Measurements from ENCODE around the gene S100A1.

The S100A1 gene

DNA sequence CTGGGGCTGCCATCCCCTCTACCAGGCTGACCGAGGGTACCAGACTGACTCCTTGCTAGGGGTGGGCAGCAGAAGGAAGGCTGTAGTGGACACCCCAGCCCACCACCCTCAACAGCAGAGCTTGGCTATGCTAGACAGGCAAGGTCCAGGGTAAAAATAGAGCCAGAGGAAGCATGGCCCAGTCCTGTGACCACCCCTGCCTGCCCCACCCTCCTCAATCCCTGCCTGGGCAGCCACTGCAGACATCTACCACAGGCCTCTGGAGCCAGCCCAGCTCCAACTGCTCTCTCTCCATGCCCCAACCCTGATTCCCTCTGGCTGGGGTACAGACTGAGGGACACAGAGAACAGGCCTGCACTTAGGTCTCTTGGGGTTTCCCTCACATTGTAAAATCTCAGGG lies 1.7 kb downstream of the S100A1 start:
- H3K4me3 ChIP-seq (ENCODE audit: low read length): no peak overlapping the region
- TF ChIP-seq, protein P1, sequence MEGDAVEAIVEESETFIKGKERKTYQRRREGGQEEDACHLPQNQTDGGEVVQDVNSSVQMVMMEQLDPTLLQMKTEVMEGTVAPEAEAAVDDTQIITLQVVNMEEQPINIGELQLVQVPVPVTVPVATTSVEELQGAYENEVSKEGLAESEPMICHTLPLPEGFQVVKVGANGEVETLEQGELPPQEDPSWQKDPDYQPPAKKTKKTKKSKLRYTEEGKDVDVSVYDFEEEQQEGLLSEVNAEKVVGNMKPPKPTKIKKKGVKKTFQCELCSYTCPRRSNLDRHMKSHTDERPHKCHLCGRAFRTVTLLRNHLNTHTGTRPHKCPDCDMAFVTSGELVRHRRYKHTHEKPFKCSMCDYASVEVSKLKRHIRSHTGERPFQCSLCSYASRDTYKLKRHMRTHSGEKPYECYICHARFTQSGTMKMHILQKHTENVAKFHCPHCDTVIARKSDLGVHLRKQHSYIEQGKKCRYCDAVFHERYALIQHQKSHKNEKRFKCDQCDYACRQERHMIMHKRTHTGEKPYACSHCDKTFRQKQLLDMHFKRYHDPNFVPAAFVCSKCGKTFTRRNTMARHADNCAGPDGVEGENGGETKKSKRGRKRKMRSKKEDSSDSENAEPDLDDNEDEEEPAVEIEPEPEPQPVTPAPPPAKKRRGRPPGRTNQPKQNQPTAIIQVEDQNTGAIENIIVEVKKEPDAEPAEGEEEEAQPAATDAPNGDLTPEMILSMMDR (IDR thresholded peaks at IDR 0.05; ENCODE audit: low read depth, low read length, poor library complexity, severe bottlenecking): no peak
- TF ChIP-seq EZH2phosphoT487 (IDR thresholded peaks at IDR 0.05; ENCODE audit: borderline replicate concordance, low read length): no peak
- H3K9me3 ChIP-seq (ENCODE audit: control insufficient read depth, insufficient read depth, low read length): no peaks in the 10 kb centered on the region
- H4K20me1 ChIP-seq (ENCODE audit: control insufficient read depth, insufficient read depth, low read depth, low read length): no peaks in the 10 kb centered on the region
- peaks cover 20% of the 10 kb centered on the region for H3K79me2 ChIP-seq (ENCODE audit: control insufficient read depth, low read length)
- no peaks in the 10 kb centered on the region for H3K9me2 ChIP-seq (replicated peaks; ENCODE audit: control insufficient read depth, low read length)
- H3K36me3 ChIP-seq (ENCODE audit: control insufficient read depth, low read length): peaks cover 7% of the 10 kb centered on the region
- no peaks in the 10 kb centered on the region for H3K27me3 ChIP-seq (ENCODE audit: control insufficient read depth, low read length)
- peaks cover 45% of the 10 kb centered on the region for H3K4me1 ChIP-seq (ENCODE audit: control insufficient read depth, low read length)
- H3K27ac ChIP-seq (ENCODE audit: low read depth, low read length): no peak overlapping the region
- no peak overlapping the region for H3K4me2 ChIP-seq (ENCODE audit: low read length)
- peaks cover 3% of the 10 kb centered on the region; the same call in 1 of the 2 replicates for H3F3A ChIP-seq (ENCODE audit: control insufficient read depth, insufficient read depth)

DNA sequence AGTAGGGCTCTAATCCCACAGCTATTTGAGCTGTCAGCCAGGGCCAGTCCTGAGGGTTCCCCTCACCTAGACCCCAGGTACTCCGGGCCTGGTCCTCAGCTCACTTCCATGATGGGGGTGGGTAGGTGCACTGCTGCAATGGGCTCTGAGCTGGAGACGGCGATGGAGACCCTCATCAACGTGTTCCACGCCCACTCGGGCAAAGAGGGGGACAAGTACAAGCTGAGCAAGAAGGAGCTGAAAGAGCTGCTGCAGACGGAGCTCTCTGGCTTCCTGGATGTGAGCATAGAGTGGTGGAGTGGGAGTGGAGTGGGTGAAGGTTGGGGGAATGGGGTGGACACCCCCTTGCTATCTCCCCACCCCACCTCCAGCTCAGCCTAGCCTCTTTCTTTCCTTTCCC lies 2.1 kb downstream of the S100A1 start:
- no peaks in the 10 kb centered on the region for H3K9me2 ChIP-seq (replicated peaks; ENCODE audit: control insufficient read depth, low read length)
- H3K27ac ChIP-seq (ENCODE audit: low read depth, low read length): no peak overlapping the region
- no peaks in the 10 kb centered on the region for H3K9me3 ChIP-seq (ENCODE audit: control insufficient read depth, insufficient read depth, low read length)
- peaks cover 24% of the 10 kb centered on the region for H3K79me2 ChIP-seq (ENCODE audit: control insufficient read depth, low read length)
- no peak overlapping the region for H3K4me3 ChIP-seq (ENCODE audit: low read length)
- H3K27me3 ChIP-seq (ENCODE audit: control insufficient read depth, low read length): no peaks in the 10 kb centered on the region
- H3K4me2 ChIP-seq (ENCODE audit: low read length): no peak overlapping the region
- H3F3A ChIP-seq (ENCODE audit: control insufficient read depth, insufficient read depth): peaks cover 3% of the 10 kb centered on the region; the same call in 1 of the 2 replicates
- TF ChIP-seq, protein P1 (IDR thresholded peaks at IDR 0.05; ENCODE audit: low read depth, low read length, poor library complexity, severe bottlenecking): no peak
- no peak for TF ChIP-seq EZH2phosphoT487 (IDR thresholded peaks at IDR 0.05; ENCODE audit: borderline replicate concordance, low read length)
- peaks cover 44% of the 10 kb centered on the region for H3K4me1 ChIP-seq (ENCODE audit: control insufficient read depth, low read length)
- peaks cover 6% of the 10 kb centered on the region for H3K36me3 ChIP-seq (ENCODE audit: control insufficient read depth, low read length)
- no peaks in the 10 kb centered on the region for H4K20me1 ChIP-seq (ENCODE audit: control insufficient read depth, insufficient read depth, low read depth, low read length)

DNA sequence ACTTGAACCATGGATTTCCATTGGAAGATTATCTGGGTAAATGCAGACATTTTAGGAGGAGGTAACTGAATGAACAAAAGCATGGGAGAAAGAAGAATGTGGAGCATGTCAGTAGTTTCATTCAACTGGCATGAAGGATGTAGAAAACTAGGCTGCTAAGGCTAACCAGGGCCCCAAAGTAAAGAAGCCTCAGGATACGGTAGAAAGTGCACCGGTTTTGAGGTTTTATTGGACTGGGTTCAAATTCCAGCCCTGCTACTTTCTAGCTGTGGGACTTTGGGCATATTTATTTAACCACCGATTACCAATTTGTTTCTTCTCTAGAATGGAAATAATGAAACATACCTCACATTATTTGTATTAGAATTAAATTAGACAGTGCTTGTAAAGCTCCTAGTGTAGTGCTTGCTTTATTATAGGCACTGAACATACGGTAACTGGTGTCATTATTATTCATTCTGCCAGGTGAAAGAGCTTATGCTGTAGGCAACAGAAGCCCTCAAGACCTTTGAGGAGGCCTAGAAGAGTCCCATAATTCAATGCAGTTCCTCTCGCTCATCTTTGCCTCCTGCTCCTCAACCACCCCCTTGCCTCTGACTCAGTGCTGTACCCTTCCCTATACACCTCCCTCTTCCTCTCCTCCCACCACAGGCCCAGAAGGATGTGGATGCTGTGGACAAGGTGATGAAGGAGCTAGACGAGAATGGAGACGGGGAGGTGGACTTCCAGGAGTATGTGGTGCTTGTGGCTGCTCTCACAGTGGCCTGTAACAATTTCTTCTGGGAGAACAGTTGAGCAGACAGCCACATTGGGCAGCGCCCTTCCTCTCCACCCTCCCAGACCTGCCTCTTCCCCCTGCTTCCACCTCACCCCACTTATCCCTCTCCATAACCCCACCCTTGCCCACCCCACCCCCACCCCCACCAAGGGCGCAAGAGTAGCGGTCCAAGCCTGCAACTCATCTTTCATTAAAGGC lies 3.1 kb downstream of the S100A1 start:
- Histone ChIP-seq H3K9me3 (ENCODE audit: control insufficient read depth, insufficient read depth, low read length) (no peaks in the 10 kb centered on the region), H3K79me2 (ENCODE audit: control insufficient read depth, low read length) (peaks cover 31% of the 10 kb centered on the region), H3K4me1 (ENCODE audit: control insufficient read depth, low read length) (peaks cover 41% of the 10 kb centered on the region), H3K27ac (ENCODE audit: low read depth, low read length) (no peak overlapping the region), H4K20me1 (ENCODE audit: control insufficient read depth, insufficient read depth, low read depth, low read length) (no peaks in the 10 kb centered on the region), H3K4me2 (ENCODE audit: low read length) (no peak overlapping the region), H3F3A (ENCODE audit: control insufficient read depth, insufficient read depth) (peaks cover 3% of the 10 kb centered on the region; the same call in 1 of the 2 replicates), H3K27me3 (ENCODE audit: control insufficient read depth, low read length) (no peaks in the 10 kb centered on the region), H3K36me3 (ENCODE audit: control insufficient read depth, low read length) (peaks cover 15% of the 10 kb centered on the region), H3K4me3 (ENCODE audit: low read length) (no peak overlapping the region), H3K9me2 (replicated peaks; ENCODE audit: control insufficient read depth, low read length) (no peaks in the 10 kb centered on the region)
- no peak for TF ChIP-seq EZH2phosphoT487 (IDR thresholded peaks at IDR 0.05; ENCODE audit: borderline replicate concordance, low read length)
- TF ChIP-seq, protein P1 (IDR thresholded peaks at IDR 0.05; ENCODE audit: low read depth, low read length, poor library complexity, severe bottlenecking): no peak
